Astrocyte of the spinal cord (primary cell): Measurements from ENCODE around the gene AUTS2.

ENCODE experiments used
- DNase-seq: peaks from one replicate; pipeline ENCODE4 v3.0.0; 2011; ENCODE audit warnings: low read depth, low spot score
- H3K4me3 ChIP-seq: 2 replicates; pipeline ENCODE4 v1.5.1; 2011; ENCODE audit warnings: low read depth, mild to moderate bottlenecking, low read length, moderate library complexity
- CTCF ChIP-seq: IDR thresholded peaks from 2 replicates; pipeline ENCODE4 v1.5.1; 2012; ENCODE audit warnings: low read depth, mild to moderate bottlenecking, low read length, inconsistent platforms
- in situ Hi-C: cut with HindIII; loops from 2 replicates; pipeline ENCODE4 v1.10.0; 2017; ENCODE audit warnings: low sequenced_read_pairs

Gene AUTS2

DNA sequence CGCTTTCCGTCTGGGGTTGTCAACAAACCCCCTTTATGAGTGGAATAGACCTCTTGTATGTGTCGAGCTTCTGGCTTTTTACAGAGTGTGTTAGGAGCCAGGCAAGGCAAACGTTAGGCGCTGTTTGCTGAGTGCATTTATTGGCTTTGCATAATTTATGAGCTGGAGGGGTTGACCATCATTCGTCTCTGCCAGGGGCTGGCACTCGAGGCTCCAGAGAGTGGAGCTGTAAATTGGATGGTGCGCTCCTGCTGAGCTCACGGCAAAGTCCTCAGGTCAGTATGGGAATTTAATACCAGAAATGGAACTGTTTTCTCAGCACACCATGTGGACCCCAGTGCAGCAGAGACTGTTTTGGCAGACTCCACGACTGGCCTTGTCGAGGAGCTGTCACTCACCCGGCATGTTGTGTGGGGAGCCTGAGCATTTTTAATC lies 834.3 kb downstream of the AUTS2 start:
- in situ Hi-C loops = no loop called here
- TF ChIP-seq CTCF = no peak
- H3K4me3 ChIP-seq = no peak overlapping the region
- DNase-seq = no peak

- no peak for DNase-seq
- no peak for TF ChIP-seq CTCF
- in situ Hi-C loops = no loop called here
- H3K4me3 ChIP-seq = no peak overlapping the region
Observed at GRCh38 chr7:70434376-70434775, 836.1 kb downstream of the AUTS2 start.

- H3K4me3 ChIP-seq = no peak overlapping the region
- TF ChIP-seq CTCF = no peak
- in situ Hi-C loops = no loop called here
- DNase-seq = no peak
Observed at GRCh38 chr7:70434821-70435220, 836.5 kb downstream of the AUTS2 start.

DNA sequence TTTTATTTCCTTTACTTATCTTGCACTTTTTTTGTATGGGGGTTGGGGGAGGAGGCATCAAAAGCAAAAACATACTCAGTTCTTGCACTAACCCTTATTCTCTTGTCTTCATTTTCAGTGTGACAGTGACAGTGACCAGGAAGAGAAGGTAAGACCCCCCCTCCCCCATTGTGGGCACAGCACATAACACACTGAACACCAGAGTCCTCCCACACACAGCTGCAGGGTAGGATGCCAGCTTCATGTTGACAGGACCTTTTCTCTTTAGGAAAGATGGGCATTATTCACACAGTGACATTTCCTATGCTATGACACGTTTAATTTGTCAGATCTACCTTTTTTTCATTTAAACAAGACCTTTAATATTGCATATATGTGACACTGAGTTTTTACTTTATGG lies 837.4 kb downstream of the AUTS2 start:
- DNase-seq = no peak
- no peak overlapping the region for H3K4me3 ChIP-seq
- TF ChIP-seq CTCF = no peak
- in situ Hi-C loops = no loop called here

- no peak for TF ChIP-seq CTCF
- DNase-seq = no peak
- H3K4me3 ChIP-seq = no peak overlapping the region
- in situ Hi-C loops = no loop called here
Observed at GRCh38 chr7:70436790-70437350, 838.6 kb downstream of the AUTS2 start.

DNA sequence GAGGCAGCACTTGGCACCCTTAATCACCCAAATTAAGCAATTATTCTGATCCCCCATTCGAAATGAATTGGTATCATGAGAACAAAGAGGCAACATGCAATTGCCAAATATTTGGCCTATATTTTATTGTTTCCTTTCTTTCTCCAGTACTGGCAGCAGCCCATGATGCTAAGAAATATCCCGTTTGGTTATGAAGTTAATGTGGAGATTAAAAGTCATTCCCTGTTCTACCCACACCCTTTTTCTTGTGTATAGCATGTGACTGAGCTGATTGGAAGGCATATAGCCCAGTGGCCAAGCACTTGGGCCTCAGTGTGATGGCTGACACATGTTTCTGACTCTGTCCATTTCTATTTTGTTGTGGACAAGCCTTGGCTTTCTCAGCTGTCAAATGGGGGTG lies 841.4 kb downstream of the AUTS2 start:
- in situ Hi-C loops = no loop called here
- TF ChIP-seq CTCF = no peak
- no peak overlapping the region for H3K4me3 ChIP-seq
- no peak for DNase-seq
